ENCODE measurements around the gene IGSF21. TPM values are rescaled to one million over a fixed set of nuclear protein-coding genes. Genes with fewer than 3 reads are reported as not detected.

IGSF21 gene
- not detected for polyA plus RNA-seq (2013, experiment 1 of 2; ENCODE audit: insufficient read length)
- polyA plus RNA-seq (2013, experiment 2 of 2; ENCODE audit: insufficient read length), result not detected

DNA sequence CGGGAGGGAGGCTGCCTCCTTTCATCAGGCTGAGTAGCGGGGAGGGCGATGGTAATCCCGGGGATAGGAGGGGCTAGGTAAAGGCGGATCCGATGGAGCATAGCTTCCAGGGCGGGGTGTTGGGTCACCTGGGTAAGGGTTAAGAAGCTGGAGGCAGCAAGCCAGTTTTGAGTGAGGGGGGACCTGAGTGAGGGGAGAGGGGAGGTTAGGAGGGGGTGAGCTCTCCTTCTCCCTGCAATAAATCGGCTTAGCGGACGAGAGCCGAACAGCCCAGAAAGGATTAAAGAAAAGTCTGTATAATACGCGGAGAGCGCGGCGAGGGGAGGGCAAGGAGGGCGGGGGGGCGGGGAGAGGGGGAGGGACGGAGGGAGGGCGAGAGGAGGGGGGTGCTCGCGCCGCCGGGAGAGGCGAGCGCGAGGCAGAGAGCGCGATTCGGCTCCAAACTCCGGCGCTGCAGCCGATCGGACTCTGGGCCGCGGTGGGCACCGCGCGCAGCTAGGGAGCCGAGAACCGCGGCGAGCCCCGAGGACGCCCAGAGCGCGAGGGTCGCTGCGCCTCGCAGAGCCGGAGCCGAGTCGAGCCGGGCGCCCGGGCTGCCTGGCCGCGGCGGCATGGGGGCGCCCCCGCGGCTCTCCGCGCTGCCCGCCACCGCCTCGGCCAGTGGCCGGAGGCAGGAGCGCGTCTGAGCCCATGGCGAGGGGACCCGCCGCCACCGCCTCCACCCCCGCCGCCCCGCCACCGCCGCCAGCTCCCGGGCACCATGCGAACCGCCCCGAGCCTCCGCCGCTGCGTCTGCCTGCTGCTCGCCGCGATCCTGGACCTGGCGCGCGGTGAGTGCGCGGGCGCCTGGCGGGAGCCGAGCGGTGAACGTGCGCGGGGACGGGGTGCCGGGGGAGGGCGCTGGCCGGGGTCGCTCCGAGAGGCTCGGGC is at the start of gene IGSF21:
Gene IGSF21 (plus strand): TSS at position 430 of the 930 bp plus-strand sequence. CDS start 331 bp downstream, at position 761.
- no peak for DNase-seq

DNA sequence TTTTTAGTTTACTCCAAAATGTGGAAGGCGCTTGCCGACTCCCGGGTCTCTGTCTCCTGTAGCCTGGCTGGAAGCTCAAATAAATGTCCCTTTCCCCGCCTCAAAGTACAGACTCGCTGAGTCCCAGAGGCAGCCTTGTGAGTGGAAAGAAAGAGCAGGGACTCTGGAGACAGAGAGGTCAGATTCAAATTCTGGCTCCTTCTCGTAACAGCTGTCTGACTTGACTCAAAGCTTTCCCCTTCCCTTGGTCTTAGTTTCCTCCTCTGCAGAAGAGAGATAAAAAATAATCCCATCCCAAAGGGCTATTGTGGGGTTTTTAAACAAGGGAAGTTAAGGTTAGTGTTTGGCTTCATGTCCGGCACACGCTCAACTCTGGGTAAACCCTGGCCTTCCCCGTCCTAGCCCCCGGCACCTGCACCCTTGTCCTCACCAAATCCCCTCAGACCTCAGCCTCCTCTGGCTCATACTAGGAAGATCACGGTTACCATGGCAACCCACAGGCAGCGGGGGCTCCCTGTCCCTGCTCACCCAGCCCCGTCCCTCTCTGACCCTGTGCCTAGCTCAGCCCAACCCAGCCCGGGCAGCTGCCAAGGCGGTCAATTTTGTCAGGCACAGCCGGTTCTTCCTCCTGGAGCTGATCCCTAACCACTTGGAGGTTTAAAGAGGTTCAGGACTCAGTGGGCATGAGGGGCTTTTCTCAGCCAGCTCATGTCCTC is 49.2 kb upstream of the IGSF21 start:
- no peak for DNase-seq

DNA sequence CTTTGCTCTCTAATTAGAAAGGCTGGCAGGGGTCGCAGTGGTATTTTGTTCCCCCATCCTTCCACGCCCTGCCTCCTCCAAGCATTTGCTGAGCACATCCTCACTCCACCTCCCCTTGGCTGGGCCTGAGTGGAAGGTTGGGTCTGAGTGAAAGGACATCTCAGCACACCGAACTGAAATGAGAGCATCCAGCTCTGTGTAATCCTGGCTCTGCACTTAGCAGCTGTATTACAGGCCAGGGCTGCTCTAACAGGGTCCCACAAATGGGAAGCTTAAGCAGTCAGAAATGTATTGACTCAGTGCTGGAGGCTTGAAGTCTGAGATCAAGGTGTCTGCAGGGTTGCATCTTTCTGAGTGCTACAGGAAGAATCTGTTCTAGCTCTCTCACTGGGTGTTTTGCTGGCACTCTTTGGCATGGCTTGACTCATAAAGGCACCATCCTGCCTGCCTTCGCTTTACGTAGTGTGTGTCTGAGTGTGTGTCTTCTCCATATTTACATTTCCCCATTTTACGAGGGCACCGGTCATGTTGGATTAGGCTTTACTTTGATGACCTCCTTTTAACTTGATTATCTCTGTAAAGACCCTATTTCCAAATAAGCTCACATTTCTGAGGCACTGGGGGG is 48.5 kb upstream of the IGSF21 start:
- no peak for DNase-seq

DNA sequence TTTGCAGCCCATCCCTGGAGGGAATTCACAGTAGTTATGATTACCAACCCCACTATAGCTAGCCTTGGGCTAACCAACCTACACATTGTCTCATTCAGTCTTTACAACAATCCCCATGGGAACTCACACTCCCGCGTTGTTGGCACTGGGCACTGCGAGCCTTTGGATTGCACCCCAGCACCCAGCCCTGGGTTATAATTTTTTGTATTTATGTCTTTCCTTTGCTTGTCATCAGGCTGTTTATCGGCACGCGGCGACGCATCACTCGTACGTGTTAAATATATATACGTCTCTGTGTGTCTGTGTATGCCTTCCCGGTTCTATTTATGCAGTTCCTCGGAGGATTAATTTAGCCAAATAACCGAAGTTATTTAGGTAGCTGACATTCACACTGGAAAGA is 47.2 kb upstream of the IGSF21 start:
- no peak for DNase-seq

DNA sequence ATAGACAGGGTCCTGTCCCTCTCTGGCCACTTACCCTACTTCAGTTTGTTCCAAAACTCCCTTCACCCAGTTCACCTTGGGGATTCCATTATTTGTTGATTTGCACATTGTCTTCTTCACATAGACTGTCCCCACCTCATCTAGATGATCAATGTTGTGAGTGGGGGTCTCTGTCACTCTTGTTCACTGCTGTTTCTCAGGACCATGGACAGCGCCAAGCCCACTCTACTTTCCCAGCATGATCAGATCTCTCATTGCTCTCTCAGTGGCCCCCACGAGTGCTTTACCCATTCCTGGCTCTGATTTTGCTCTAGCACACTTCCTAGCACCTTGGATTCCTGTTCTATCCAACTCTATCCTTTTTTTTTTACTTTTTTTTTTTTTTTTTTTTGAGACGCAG is 45.4 kb upstream of the IGSF21 start:
- no peak for DNase-seq

DNA sequence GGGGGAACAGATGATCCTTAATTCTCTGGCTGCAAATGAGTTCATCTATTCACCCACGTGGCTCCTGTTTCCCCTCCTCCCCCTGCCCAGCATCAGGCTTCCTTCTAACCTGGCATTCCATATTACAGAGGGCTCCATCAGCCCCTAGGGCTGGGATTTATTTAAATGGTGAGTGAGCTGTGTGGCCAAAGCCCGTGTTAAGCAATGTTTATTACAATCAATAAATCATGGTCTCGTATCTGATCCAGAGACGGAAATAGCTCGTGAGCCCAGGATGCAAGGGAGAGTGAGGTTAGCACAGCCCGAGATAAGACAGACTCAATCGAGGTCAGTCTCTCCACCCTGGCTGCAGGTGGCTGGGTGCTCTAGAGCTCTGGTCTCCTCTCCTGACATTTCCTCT is 43.1 kb upstream of the IGSF21 start:
- no peak for DNase-seq

DNA sequence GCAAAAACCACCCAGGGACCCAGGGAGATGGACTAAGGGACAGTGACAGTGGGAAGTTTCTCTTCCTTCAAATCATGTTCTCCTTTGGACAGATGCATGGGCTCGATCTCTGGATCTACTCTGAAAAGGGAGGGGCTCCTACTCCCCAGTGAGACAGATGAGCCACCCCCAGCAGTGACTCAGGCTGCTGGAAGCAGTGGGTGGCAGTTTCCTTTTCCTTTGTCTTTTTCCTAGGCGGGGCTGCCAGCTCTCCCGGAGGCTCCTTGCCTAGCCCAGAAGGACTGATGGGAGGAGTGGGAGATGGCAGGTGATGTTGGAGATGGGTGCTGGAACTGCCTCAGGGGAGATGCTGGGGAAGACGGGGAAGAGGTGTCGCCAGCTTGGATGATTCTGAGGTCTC is 41.0 kb upstream of the IGSF21 start:
- no peak for DNase-seq

DNA sequence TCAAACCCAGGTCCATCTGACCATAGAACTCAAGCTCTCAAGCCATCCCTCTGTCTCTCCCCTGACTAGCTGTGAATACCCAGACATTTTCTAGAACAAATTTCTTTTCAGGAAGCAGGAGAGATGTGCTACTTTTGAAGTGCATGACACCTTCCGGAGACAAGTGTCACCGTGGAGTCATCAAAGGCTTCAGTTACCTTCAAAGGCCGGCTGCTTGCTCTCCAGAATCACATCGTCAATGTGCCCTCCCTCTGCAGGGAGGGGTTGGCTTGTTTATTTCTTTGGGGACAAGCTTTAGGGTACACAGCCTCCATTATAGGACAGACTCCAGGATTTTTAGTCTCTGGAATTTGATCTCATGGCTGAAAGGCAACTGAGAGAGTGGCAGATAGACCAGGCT is 37.7 kb upstream of the IGSF21 start:
- no peak for DNase-seq

DNA sequence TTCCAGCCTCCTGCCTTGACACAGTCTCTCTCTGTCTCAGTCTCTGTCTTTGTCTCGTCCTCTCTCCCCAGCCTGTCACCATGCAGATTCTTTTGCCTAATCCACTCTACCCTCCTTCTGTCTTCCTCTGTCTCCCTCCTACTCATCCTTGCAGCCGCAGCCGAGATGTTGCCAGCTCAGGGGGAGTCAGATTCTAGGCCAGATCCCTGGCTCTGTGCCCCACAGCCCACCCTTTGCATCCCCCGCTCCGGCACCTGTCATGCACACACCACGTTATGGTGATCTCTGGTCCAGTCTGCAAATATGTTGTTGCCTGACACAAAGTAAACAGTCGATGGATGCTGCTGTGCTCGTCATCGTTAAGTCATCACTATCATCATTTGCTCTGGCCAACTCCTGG is 35.5 kb upstream of the IGSF21 start:
- no peak for DNase-seq

DNA sequence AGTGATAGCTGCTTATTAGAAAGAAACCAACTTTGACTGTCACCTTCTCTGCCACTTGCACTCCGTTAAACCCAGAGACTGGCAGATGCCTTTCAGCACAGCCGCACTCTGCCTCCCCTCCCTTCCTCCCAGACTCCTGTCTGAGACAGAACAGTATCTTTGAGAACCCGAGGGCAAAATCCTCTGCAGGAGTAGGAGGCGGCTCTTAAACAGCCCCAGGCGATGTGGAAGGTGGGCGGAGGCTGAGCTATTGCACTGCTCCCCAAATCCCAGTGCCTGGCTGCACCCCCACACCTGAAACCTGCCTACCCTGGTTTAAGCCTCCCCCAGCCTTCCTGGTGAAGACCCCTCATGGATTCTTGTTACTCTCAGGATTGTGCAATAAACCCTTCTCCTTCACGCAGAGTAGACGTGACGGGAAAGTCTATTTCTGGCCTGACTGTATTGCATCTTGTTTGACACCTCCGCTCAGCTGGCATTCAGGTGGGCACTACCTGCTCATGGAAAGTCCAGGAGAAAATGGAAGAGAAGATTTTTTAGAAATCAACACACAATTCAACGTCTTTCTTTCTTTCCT is 34.4 kb upstream of the IGSF21 start:
- DNase-seq, result no peak

DNA sequence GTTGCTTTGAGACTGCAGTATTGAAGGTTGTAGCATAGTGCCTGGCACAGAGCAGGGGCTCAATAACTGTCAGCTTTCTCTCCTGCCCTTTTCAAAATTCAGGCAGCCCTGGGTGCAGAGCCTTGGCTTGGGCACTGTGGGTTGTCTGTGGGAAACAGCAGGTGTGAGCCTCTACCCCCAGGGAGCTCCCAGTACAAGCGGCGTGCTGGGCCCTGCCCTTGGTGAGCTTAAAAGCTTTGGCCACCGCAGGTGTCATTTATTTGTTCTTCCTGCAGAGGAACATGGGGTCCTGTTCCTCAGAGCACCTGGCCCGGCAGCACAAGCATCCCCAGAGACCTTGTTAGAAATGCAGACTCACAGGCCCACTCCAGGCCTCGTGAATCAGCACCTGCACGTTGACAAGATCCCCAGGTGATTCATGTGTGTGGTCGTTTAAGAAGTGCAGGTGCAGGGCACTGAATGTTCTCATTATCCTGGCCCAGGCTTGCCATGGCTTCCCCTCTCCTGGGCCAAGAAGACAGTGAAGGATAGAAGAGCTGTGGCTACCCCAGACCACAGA is 29.9 kb upstream of the IGSF21 start:
- DNase-seq, result no peak

DNA sequence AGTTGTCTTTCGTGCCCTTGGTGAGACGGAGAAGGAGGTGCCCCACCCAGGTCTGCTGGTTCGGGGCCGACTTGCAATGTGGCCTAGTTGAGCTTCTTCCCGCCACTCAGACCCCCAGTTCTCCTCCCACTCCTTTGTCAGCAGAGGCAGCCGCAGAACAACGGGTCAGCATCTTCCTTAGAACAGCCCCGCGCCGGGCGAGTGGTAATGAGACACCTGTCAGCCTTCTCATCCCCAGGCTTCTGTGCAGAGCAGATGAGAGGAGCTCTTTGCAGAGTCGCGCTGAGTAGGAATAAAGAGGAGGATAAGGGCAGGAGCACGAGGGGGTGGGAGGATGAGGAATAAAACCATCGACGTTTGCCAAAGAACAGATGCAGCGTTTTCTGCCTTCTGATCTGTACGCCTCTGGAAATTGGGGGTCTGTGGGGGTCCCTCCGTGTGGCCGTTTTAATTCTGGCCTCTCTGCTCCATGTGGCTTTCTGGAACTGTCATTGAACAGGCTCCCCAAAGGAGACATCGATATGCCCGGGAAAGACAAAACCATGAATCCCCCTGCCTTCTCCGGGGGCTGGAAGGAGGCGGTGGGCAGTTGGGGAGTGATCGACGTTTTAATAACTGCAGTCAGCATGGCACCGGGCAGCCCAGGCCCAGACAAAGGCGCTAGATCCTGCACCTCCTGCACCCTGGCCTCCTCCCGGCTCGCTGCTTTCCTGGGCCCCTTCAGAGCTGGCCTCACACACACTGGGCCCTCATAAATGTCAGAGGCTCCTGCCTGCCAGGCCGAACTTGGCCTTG is 27.5 kb upstream of the IGSF21 start:
- DNase-seq, result no peak

DNA sequence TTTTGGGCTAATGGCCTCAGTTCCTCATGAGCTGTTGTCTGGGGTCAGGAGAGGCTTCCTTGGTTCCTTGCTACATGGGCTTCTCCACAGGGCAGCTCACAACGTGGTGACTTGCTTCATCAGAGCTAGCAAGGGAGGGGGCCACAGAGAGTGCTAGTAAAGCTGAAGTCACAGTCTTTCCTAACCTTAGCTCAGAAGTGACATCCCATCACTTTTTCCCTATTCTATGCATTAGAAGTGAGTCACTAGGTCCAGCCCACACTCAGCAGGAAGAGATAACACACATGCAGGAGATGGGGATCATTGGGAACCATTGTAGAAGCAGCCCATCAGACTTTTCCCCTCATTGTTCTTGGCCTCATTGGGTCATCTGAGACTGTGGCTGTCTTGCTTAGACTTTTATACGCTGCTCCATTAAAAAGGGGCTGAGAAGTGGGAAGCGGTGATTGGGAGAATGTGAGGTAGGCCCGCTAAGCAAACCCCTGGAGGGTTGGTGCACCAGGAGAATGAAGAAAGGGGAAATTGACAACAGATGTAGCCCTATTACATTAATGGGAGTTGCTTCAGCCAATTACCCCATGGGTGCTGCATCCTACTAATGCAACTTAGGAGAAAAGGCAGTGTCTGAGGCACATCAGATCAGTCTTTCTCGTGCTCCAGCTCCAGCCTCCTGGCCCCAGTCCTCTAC is 22.1 kb upstream of the IGSF21 start:
- DNase-seq, result no peak

DNA sequence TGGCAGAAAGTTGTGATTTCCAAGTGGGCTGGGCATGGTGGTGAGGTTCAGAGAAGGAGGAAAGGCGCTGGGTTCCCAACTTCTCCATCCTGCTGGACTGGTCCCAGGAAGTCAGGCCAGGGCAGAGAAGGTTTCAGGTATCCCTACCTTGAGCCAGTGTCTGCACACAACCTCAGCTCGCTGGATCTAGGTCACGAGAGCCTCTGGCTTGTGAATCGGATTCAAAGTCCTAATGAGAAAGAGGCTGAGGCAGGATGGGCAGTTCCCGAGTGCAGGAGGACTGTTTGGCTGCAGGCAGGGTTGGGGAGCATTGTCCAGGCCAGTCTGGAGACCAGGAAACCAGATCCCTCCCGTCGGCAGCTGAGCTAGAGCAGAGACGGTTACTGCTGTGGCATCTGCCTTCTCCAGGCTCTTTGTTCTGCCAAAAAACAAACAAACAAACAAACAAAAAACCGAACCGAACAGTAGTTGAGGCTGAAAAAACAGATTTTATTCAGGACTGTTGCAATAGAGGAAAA is 19.5 kb upstream of the IGSF21 start:
- no peak for DNase-seq

DNA sequence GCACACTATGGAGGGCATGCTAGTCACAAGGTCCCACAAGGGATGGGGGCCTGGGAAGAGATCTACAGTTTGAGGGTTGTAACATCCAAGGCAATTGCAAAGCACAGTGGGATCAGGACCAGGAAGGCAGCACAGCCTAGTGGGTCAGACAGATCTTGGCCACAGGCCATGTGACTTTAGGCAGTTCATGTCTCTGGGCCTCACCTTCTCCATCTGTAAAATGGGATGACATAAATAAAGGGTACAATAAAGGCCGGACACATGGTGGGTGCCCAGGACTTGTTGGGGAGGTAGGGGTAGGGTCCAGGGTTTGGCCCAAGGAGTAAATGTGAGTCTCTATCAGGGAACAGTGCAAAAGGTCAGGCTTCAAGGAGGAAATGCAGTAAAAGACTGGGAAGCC is 18.1 kb upstream of the IGSF21 start:
- DNase-seq, result no peak

DNA sequence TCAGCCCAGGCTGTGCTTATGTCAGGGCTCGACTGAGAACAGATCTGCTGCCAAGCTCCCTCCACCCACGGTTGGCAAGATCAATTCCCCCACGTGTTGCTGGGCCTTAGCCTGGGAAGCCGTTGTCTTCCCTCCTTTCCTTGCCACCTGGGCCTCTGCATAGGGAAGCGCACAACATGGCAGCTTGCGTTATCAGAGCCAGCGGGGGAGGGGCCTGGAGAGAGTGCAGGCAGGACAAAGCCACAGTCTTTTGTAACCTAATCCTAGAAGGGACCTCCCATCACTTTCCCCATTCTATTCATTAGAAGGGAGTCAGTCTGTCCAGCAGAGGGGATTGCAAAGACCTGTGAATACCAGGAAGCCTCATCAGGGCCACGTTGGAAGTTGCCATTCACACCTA is 17.0 kb upstream of the IGSF21 start:
- no peak for DNase-seq

DNA sequence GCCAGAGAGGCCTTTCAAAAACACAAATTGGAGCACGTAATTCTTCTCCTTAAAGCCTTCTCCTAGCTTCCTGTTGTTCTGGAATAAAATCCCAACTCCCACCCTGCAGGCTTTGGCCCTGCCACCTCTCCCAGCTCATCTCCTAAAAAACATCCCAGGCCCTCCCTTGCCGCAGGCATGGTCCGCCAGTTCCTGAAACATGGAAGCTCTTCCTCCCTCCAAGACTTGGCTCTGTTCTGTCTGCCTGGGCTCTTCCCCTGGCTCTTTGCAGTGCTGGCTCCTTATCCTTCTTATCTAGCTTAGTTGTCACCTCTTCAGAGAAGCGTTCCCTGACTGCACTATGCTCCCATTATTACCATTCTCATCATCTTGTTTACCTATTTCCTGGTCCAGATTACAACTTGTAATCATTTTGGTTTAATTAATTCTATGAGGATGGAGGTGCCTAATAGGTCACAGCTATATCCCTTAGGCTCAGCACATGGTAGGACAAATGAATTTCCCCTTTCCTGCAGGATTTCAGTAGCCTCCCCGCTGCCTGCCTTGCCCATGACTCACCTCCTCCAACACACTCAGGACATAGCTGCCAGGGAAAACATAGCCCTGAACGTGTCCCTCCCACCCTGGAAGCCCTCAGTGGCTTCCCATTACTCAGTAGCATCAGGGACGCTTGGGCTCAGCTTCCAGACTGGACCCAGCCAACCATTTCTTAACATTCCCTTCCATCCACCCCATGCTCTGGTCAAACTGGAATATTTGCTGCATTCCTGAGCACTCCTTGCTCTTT is 15.7 kb upstream of the IGSF21 start:
- peak; percentile 91 for DNase-seq

DNA sequence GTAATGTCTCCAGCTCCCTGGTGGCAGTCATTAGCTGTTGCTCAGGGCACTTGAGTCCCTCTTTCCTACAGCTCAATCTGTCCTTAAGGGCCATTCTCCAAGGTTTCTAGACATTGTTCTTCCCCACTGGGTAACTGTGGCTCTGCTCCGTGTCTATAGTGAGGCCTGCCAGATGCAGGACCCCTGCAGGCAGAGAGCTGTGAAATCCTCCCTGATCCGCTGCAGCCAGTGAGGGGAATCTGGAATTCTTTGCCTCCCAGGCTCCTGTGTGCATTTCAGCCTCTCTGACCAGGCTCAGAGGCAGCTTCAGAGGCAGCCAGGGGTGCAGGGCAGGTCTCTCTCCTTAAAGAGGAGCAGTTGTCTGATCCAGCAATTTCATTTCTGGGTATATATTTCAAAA is 14.4 kb upstream of the IGSF21 start:
- DNase-seq, result no peak

DNA sequence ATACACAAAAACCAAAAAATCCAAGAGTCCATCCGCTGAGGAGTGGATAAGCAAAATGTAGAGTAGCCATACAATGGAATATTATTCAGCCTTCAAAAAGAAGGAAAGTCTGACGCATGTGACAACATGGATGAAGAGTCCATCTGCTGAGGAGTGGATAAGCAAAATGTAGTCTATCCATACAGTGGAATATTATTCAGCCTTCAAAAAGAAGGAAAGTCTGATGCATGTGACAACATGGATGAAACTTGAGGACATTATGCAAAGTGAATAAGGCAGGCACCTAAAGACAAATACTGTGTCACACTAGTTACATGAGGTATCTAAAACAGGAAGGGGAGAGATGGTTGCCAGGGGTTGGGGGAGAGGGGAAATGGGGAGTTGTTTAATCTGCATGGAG is 14.0 kb upstream of the IGSF21 start:
- DNase-seq, result no peak

DNA sequence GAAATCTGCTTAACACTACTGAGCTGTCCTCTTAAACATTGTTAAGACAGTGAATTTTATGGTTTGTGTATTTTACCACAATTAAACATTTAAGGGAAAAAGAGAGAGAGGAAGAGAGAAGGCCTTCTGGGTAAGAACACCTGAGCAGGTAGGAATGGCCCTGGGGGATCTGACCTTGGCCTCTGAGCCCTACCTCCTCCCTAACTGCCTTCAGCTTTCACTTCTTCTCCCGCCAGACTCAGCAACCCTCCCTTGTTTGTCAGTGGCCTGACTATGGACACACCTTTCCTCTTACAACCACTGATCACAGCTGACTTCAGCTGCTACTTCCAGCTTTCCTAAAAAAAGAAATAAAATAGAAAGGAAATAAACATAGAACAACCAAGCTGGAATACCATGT is 13.5 kb upstream of the IGSF21 start:
- no peak for DNase-seq
